T-helper 1 cell (primary cell): ENCODE results near the gene DPYD.

ENCODE experiments used
- DNase-seq, 5 donors: peaks; one replicate each; pipeline ENCODE4 v3.0.0-alpha.2; 2012 to 2020

The DPYD gene

GRCh38 chr1:97603776-97604175, 317.1 kb downstream of the DPYD start:
- no peak for DNase-seq

- no peak for DNase-seq
Measured at GRCh38 chr1:97603218-97603617, 317.6 kb downstream of the DPYD start.

- DNase-seq: peak in 1 of 5 donors; percentile 27
Measured at GRCh38 chr1:97599447-97599846, 321.4 kb downstream of the DPYD start.

GRCh38 chr1:97593192-97593591, 327.6 kb downstream of the DPYD start:
- no peak for DNase-seq

GRCh38 chr1:97588772-97589171, 332.1 kb downstream of the DPYD start:
- no peak for DNase-seq

- no peak for DNase-seq
Measured at GRCh38 chr1:97581614-97582051, 339.2 kb downstream of the DPYD start.

- DNase-seq: no peak
Measured at GRCh38 chr1:97577613-97578012, 343.2 kb downstream of the DPYD start.

GRCh38 chr1:97573553-97573952, 347.3 kb downstream of the DPYD start:
- no peak for DNase-seq

GRCh38 chr1:97572561-97572960, 348.3 kb downstream of the DPYD start:
- DNase-seq: no peak

GRCh38 chr1:97571760-97572159, 349.1 kb downstream of the DPYD start:
- DNase-seq: no peak

GRCh38 chr1:97570691-97571090, 350.1 kb downstream of the DPYD start:
- no peak for DNase-seq

- DNase-seq: no peak
Measured at GRCh38 chr1:97567000-97567749, 353.7 kb downstream of the DPYD start.

- DNase-seq: no peak
Measured at GRCh38 chr1:97565886-97566285, 354.9 kb downstream of the DPYD start.

GRCh38 chr1:97563926-97564325, 356.9 kb downstream of the DPYD start:
- no peak for DNase-seq

GRCh38 chr1:97562081-97562480, 358.8 kb downstream of the DPYD start:
- DNase-seq: no peak

GRCh38 chr1:97560714-97561113, 360.1 kb downstream of the DPYD start:
- no peak for DNase-seq

GRCh38 chr1:97553971-97554370, 366.9 kb downstream of the DPYD start:
- no peak for DNase-seq

- no peak for DNase-seq
Measured at GRCh38 chr1:97551113-97551512, 369.7 kb downstream of the DPYD start.

- no peak for DNase-seq
Measured at GRCh38 chr1:97545446-97545845, 375.4 kb downstream of the DPYD start.

- no peak for DNase-seq
Measured at GRCh38 chr1:97540346-97540888, 380.4 kb downstream of the DPYD start.

GRCh38 chr1:97538113-97538512, 382.7 kb downstream of the DPYD start:
- DNase-seq: peak in 1 of 5 donors; percentile 21

GRCh38 chr1:97533358-97533757, 387.5 kb downstream of the DPYD start:
- DNase-seq: no peak

GRCh38 chr1:97529600-97529999, 391.2 kb downstream of the DPYD start:
- DNase-seq: no peak

- DNase-seq: no peak
Measured at GRCh38 chr1:97524211-97524610, 396.6 kb downstream of the DPYD start.

- DNase-seq: no peak
Measured at GRCh38 chr1:97516588-97516987, 404.2 kb downstream of the DPYD start.
